Activated effector memory CD4-positive, alpha-beta T cell treated with Interleukin-2 at 50 U/mL for 16 hours (primary cell): ENCODE data around the gene NAV3.
"Not testable (repeated sequence)": the region's sequence is repeated elsewhere in the genome, so short reads cannot be mapped to it uniquely, and the experiment has no call there.

Experiments used
- DNase-seq: peaks from one replicate; pipeline ENCODE4 v3.0.0-alpha.2; 2020

The NAV3 gene

DNA sequence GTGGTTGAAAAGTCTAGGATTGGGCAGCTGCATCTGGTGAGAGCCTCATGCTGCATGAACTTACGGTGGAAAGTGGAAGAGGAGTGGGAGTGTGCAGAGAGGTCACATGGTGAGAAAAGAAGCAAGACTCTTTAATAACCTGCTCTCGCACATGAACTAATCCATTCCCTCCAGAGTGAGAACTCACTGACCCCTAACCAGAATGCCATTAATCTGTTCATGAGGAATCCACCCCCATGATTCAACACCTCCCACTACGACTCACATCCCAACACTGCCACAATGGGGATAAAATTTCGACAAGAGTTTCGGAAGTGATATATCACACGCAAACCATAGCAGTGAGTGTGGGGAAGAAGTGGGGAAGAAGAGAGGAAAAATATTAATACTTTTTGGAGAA lies 377.4 kb downstream of the NAV3 start:
- no peak for DNase-seq

DNA sequence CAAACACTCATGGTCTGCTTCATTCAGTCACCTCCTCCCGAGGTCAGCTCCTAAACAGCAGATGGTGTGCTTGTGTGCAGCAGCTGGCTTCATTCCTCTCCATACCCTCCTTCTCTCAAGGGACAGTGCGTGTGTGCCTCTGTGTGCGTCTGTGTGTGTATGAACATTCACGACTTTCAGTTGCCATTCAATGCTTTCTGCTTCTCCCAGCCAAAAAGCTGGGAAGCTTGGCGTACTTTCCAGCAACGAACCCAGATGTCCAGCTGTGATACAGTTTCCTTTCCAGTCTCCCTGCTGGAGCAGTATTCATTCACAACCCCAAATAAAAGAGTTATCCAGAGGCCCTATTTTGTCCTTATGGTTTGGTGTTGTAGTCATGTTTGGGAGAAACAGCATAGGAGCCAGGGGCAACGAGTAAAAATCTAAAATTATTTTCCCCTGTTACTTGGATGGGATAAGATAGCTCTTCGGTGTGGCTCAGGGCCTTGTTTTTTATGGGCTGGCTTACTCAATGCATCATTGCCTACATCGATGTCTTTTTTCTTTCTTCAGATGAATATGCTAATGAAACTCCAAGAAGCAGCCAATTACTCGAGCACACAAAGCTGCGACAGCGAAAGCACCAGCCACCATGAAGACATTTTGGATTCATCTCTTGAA lies 379.3 kb downstream of the NAV3 start:
- no peak for DNase-seq

DNA sequence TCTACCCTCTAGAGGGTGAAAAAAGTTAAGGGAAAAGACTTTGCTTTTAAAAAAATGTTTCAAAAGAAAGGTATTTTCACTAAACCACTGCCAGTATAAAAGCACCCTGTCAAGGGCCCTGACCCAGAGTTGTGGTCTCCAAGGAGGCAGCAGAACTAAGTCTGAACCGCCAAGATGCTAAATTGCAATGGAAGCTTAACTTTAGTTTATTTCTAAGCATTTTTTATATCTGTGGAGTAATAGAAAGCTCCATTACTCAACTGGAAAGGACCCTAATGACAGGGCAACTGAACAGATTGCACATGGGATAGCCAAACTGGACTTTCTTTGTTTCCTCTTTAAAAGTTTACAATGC lies 379.8 kb downstream of the NAV3 start:
- DNase-seq = no peak

DNA sequence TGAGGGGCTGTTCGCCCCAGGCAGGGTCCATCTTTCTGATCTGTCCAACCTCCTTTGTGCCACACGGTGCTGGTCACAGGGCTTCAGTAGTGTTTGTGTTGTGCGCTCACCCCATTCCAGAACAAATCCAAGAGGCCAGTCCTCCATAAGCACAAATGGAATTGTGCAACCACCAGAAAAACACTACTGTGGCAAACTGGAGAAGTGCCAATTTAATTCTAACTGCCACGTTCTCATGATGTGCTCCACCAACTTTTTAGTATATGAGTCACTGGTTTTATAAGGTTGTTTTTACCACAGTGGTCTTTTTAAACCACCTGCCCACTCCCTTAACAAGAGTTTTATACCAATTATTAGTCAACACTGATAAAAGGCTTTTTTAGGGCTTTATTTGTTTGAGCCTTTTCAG lies 380.2 kb downstream of the NAV3 start:
- no peak for DNase-seq

DNA sequence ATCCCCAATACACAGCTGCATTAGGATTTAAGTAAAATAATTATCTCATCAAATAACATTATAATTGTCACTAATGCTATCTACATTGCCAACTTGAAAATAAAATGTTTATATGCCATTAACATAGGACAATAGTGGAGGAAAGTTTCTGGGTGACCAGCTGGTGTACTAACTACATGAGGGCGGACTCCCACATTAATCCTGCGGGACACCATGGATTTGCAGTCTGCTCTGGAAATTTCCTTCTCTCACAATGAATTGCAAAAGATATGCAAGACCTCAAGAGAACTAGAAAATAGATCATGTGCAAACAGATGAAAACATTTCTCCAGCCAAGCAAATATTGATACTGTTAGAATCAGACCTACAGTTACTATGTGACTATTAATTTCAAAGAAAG lies 390.1 kb downstream of the NAV3 start:
- DNase-seq = no peak

DNA sequence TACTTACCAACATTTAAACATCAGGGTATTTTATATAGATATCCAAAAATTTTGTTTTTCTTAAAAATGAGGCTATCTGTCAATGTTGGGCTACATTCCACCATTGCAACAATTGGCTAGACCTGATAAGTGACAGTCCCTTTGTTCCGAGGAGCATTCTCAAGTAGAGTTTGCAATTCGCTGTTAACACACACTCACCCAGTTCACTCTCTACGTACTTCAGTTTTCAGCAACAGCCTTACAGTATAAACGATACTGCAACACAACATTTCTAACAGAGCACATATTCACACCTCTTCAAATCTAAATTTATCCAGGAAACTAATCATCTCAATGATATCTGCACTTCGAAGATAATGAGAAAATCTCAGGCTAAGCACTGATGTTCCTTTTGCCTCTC lies 393.5 kb downstream of the NAV3 start:
- DNase-seq = no peak

DNA sequence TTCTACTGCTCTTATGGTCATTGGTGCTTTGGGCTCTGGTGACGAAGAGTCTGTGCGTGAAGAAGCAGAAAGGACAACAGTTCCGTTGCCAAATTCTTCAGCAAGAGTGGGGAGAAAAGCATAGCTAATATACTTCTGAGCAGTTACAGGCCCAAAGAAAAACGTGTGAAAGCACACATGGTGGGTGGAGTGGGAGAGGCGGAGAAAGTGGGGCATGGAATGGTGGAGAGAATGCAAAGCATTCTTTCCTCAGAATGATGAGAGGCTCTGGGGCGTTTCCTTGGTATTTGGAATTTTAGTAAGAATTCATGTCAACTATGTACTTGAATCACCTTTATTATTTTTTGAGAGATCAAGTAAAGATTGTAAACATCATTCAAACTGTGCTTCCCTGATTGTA lies 396.1 kb downstream of the NAV3 start:
- DNase-seq = no peak

DNA sequence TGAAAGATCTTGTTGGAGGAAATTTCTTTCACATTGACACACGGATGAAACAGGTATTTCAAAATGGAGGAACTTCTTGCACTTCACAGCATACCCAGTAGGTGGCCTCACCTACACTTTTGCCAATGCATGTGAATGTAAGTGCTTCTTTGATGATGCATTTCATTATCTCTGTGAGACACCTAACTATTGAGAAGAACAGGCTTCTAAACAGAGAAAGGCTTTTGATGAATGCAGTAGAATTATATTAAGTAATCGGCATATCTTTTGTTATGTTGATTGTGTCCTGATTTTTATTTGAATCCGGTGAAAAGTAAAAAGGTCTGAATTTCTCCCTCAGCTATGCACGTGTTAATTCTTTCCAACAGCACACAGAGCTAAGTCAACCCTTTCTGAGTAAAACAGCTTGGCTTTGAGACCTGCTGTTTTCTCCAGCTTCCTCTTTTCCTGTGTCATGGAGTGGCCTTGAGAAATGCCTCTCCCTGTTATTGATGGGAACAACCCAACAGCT lies 399.0 kb downstream of the NAV3 start:
- no peak for DNase-seq

DNA sequence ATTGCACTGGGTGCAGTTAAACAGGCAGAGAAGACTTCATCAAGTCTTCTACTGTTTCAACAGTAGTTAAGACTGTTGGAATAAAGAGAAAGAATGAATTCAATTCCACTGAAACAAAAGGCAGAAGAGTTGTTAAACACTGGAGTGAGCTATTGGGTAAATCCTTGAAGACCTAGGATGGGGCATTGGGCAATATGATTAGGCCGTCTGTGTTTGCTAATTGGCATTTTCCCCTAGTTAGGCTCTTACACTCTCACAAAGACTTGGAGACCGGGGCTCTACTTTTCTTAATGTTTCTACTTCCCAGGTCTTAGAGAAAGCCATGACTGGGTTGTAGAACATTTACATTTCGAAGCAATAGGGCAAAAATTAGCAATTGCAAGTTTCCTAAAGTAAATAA lies 402.1 kb downstream of the NAV3 start:
- no peak for DNase-seq

DNA sequence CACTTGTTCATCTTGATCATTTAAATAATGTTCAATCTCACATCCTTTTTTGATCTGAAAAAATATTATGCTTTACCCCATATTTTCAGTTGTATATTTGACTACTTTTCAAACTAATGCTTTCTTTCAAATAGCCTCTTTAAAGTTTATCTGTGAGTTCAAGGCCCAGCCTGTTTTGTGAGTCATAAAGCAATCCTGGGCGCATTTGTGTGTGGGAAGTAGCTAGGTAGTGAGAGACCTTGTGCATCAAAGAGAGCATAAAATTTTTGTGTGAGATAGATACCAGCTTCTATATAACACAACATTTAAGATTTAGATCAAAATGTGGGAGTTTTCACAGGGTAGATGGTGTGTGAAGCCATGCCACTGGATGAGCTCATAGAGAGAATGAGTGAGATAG lies 405.6 kb downstream of the NAV3 start:
- no peak for DNase-seq

DNA sequence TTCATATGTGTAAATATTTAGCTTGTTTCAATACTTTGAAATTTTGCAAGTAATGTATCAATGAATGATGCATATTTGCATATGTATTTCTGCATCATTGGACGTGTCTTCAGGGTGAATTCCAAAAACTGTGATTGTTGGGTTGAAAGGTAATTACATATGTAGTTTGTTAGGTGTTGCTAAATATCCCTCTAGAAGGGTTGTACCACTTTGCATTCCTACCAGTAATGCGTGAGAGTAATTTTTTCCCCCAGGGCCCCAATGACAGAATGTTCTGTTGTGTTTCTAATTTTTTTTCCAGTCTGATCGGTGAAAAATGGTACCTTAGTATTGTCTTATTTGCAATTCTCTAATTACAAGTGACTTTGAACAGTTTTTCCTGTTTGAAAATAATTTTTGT lies 408.9 kb downstream of the NAV3 start:
- DNase-seq = no peak

DNA sequence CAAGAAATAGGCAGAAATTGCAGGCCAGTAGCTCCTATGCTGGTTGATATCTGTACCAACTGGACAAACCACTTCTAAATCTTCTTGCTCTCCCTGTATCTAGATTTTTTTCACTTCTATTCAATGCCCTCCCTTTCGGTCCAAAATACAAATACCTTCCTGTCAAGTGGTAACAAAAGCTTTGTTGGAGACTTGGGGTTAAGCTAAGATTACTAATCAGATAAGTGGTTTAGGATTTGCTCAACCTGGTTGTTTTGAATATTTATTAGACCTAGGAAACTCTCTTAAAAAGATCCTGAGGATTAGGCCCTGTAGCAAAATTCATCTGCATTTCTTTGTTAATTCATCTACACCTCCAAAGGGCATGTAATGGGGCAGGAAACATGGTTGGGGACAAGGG lies 410.1 kb downstream of the NAV3 start:
- DNase-seq = no peak

DNA sequence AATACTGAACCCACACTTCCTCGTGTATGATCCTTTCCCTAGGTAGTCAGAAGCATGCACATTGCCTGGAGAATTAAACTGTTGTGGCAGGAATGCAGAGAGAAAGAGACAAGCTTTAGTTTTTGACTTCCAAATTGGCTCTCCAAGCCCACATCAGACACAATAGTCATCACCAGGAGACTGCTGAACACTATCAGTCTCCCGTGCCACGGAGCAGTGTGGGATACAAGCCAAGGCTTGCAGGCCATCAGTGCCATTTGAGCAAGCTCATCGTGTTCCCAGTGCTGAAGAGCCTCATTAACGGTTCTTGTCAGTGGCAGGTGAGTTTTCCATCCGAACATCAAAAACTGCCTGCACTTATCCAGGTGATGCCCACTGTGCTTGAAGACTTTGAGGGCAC lies 410.8 kb downstream of the NAV3 start:
- DNase-seq = no peak

DNA sequence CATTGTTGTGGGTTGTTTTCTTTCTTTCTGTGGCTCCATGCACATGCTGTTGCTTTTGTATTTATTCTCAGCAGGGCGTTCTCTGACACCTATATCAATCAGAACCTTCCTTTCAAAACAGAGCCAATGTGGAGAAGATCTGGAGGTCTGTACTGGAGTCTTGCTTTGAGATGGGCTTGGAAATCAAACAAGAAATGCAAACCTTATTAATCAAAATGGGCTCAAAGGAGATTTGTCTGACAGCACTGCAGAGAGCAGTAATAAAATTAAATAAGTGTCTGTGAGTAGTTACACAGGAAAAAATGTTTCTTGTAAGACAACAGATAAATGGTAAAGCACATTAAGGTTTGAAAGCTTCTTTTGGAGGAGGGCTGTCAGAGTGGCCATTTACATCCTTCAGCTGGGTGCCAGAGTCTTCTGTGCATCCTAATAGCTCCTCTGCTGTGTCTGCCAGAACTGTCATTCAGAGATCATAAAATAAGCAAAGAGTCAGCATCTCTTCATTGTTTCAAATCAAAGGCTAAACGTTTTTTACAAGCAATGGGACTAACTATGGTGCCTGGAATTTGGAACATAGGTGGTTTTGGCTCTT lies 414.3 kb downstream of the NAV3 start:
- no peak for DNase-seq

DNA sequence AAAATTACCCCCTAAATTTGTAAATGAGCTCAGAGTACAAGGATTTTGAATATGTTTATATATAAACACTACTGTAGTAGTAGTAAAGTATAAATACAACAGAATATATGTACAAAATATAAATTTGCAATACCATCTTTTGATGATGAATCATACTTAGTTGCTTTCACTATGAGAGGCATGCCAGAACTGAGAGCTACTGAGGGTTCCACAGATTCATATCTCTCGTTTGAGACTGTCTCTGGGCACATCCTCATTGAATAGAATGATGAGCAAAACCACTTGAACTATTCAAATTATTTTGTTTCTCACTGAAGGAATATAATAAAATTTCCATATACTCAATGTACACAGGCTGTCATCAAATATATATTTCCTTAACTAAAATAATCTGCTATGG lies 417.6 kb downstream of the NAV3 start:
- no peak for DNase-seq

DNA sequence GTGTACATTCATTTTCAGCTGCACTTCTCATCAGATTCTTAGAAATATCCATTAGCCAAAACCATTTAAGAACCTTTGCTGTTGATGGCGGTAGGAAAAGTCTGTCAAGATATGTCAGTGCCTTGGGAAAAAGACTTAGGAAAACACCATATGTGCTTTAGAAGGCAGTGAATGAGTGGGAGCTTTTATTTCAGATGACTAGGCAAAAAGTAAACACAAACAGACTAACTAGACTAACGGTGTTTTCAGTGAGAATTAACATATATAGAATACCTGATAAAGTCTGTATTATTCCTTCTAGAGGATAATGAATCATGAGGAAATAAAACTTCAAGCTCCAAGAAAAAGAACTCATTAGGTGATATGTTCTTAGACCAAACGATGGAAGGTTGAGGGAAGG lies 418.9 kb downstream of the NAV3 start:
- no peak for DNase-seq

DNA sequence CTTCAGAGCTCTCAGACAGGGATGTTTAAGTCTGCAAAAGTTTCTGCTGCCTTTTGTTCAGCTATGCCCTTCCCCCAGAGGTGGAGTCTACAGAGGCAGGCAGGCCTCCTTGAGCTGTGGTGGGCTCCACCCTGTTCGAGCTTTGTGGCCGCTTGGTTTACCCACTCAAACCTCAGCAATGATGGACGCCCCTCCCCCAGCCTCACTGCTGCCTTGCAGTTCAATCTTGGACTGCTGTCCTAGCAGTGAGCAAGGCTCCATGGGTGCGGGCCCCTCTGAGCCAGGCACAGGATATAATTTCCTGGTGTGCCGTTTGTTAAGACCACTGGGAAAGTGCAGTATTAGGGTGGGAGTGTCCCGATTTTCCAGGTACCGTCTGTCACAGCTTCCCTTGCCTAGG lies 427.0 kb downstream of the NAV3 start:
- DNase-seq = not testable (repeated sequence)

DNA sequence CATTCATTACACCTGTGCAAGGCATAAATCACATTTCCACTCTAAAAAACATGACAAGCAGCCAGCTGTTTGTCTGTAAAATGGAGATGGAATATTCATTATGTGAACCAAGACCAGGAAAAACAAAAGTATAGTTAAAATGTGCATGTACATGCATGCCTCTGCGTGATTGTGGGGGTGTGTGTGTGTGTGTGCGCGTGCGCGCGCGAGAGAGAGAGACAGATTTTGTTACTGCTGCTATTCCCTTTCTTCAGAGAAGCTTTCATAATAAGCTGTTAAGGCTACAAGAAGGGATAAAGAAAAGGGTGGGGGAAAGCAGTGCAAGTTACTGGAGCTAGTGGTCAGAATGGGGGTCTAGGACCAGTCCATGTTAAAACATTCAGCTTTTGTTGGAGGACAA lies 430.3 kb downstream of the NAV3 start:
- DNase-seq = no peak

DNA sequence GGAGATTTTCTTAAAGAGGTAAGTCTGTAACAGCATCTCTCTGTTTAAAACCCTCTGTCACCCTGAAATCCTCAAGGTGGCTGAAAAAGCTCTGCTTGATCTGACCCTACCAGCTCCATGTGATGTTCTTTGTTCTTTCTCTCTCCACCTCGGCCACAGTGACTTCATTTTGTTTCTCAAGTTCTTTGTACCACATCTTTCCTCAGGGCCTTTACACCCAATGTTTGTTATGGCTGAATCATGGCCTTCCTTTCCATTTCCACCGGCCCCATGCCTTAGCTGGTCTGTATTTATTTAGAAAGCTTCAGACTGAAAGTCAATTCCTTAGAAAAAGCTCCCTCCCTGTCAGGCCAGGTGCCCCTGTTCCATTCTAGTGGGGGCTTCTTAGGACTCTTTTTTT lies 431.2 kb downstream of the NAV3 start:
- DNase-seq = no peak
